NK-92 (cell line): ENCODE data around the gene ICE2.

Source experiments
- DNase-seq: peaks from one replicate; lab custom pipeline; 2025; ENCODE audit not compliant: unreplicated experiment; lab: John Stamatoyannopoulos, UW

The ICE2 gene

GRCh38 chr15:60507596-60508424 is 28.9 kb upstream of the ICE2 start:
- no peak for DNase-seq

DNA sequence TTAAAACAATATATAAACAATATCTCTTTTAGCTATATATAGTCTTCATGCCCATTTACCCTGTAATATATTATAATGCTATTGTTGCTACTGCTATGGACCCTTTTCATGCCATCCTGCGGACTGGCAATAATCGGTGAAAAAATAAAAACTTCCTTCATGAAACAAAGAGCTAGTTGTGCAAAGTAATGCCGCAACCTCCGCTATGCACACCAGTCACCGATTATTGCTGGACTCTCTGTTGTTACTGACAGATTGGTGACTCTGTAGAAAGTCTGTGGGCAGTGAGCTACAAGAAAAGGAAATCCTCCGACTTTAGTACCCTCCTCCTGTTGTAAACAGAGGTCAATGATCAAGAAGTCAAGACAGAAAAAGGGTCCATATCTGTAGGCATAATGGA is 17.9 kb upstream of the ICE2 start:
- DNase-seq, result no peak

DNA sequence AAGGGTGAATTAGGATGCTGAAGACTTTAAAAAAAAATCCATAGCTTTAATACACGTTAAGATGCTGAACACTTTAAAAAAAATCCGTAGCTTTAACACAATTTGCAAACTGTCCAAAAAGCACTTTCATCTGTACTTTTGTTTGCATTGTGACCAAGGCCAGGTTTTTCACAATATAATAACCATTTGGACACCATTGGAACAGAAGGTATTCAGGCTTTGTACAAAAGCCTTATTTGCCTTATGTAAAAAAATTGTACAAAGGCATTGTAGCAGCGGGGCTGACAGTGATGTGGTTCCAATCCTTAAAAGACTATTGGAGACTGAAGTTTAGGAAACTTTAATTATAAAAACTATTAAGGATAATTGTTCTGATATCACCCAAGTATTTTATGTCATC is 15.2 kb upstream of the ICE2 start:
- DNase-seq, result no peak

DNA sequence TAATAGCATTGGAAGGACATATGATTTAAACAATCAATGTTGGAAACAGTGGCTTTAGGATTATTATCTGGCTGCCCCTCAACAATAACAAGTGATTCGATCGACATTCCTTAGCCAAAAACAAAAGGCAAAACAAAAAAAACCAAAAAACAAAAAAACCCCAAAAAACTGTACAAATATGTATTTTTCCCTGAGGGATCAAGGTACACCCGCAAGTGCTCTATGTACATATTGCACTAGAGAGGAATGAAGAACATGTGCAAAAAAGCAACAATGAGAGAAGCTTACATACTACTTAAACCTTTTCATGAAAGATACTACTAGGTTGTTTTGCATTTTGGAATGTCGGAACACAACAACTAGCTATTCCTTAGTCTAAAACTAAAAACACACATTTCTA is 14.2 kb upstream of the ICE2 start:
- no peak for DNase-seq

- no peak for DNase-seq
Measured at GRCh38 chr15:60486742-60487141, 7.8 kb upstream of the ICE2 start.

DNA sequence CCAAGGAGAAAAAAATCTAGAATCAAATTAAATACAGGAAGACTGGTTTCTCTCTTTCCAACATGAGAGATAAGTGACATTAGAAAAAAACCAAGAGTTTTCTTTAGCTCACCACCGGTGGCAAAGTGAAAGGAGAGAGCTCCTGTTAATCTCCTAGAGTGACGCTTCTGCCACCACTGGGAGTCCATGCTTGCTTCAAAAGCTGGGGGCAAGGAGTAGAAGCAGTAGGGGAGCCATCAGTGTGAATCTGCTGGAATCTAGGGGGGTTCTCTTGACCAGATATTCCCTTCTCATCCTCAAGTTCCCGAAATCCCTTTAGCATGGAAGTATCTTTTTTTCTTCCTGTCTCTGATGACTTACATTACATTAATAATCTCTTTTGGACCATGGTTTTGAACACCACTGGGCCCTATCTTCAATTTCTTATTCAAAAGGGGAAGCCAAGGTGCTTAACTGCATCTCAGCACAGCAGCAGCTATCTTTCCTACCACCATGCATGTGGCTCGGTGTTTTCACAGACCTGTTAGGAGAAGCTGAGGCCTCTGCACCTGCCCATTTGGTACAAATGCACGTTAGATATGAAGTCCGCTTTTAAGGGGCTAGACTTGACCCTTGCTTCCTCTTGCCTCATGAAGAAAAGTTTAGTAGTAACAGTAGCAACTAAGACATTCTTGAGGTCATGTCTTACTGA is 6.6 kb upstream of the ICE2 start:
- no peak for DNase-seq

DNA sequence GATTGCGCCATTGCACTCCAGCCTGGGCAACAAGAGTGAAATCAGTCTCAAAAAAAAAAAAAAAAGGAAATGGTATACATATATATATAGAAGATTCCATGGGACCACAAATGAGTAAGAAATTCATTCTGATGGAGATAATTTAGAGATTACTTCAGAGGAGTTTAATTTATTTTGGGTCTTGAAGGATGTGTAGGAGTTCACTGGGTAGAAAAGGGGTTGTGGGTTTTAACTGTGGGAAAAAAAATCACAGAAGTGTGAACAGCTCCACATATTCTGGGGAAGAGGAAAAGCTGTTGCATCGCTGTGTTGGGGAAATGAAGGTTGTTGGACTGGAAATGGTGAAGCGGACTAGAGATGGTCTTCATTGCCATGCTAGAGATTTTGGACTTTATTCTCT is 4.1 kb upstream of the ICE2 start:
- no peak for DNase-seq

DNA sequence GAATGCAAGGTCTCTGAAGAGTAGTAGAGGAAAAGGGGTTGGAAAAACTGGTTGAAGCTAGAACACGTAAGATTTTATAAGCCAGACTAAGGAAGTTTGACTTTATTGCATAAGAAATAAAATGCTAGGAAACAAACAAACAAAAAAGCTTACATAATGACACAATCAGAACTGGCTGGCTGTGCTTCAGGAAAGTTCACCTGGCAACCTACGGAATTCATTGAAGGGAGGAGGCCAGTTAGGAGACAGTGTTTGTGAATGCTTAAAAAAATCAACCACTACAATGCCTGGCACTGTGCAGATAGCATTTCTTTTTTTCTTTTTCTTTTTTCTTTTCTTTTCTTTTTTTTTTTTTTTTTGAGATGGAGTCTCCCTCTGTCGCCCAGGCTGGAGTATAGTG is 1.9 kb upstream of the ICE2 start:
- DNase-seq, result no peak

DNA sequence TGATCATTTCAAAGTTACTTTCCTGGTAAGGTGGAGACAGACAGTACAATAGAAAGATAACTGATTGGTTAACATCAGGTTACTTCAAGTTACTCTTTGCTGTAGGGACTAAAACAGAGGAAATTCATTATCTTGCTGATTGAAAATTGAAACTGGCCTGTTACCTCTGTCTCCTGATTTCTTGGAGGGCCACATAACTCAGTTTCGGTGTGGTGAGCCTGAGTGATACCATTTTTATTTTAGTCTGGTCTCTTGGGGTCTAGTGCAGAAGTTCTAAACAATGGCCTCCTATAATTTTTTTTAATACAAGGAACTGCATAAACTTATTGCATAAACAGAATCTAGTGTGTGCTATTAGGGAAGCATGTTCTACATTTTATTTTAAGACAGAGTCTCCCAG is 1.2 kb upstream of the ICE2 start:
- no peak for DNase-seq

GRCh38 chr15:60479361-60480110 is 594 bp upstream of the ICE2 start:
- DNase-seq, result no peak

DNA sequence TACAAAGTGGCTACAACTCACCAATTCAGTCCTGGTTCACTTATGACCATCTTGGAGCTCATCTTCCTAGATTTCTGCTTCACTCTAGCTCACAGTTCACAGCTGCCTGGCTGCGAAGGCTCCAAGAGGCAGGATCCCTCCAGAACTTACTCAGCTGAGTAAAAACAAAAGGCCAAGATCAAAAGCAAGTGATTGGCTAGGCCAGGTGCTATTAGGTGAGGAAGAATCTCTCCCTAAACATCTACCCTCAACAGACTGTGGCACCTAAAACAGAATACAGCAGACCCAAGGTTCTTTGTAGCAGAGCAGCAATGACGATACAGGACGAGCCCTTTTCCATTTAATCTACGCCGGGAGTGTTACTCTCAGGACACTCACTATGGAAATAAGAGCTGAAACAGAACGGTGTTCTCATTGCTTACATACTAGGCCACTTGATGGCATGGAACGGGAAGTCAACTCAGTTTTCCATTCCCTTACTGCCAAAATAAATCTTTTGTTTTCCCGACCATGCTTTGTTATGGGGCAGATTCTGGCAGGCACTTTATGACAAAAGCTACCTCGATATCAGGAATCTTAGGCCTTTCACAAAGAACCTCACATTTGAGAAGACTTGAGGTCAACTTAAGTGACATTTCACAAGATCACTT is 901 bp downstream of the ICE2 start:
- DNase-seq, result no peak

- DNase-seq, result no peak
Measured at GRCh38 chr15:60477164-60477563, 1.8 kb downstream of the ICE2 start.

DNA sequence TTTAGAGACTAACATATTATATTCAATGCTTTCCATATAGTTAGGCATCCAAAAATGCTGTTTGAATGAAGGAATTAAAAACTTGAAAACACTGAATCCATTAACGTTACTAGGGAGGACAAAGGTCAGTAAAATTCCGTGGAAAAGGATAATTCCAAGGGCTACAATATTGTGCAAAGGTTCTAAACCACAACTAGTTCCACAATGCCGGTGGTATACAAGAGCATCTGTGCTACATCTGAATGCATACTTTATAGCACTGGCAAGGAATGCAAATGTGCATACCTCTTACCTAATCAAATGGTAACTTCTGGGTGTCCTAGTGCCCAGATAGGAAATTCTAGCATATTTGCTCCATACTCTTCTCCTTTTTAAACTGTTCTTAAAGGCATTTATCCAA is 2.2 kb downstream of the ICE2 start:
- DNase-seq, result no peak

DNA sequence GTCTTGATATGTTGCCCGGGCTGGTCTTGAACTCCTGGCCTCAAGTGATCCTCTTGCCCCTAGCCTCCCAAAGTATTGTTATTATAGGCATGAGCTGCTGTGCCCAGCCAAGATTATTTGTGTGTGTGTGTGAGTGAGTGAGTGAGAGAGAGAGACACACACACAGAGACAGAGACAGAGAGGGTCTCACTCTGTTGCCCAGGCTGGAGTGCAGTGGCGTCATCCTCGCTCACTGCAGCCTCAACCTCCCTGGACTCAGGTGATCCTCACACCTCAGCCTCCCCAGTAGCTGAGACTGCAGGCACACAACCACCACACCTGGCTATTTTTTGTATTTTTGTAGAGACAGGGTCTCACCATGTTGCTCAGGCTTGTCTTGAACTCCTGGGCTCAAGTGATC is 5.8 kb downstream of the ICE2 start:
- no peak for DNase-seq

GRCh38 chr15:60471314-60471713 is 7.6 kb downstream of the ICE2 start:
- no peak for DNase-seq

- DNase-seq, result no peak
Measured at GRCh38 chr15:60469893-60470641, 8.9 kb downstream of the ICE2 start.

DNA sequence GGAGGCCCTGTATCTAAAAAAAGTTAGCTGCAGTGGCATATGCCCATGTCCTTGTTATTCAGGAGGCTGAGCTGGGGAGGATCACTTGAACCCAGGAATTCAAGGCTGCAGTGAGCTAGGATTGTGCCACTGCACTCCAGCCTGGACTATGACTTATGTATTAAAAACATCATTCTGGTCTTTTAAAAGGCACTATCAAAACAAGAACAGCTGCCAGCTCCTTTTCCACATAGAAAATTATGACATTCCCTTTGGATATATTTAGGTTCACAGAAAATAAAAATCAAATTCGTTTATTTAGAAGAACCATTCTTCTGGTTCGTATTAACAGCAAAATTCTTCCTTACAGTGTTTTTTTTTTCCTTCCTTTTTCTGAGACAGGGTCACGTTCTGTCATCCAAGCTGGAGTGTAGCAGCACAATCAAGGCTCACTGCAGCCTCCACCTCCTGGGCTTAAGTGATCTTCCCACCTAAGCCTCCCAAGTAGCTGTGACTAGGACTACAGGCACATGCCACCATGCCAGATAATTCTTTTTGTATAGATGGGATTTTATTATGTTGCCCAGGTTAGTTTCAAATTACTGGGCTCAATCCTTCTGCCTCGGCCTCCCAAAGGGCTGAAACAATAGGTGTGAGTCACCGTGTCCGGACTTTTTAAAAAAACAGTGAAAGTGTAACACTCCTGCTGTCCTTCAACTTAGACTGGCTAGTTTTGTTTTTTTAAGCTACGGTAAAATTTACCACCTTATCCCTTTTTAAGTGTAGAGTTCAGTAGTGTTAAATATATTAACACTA is 13.9 kb downstream of the ICE2 start:
- DNase-seq, result no peak

- DNase-seq, result no peak
Measured at GRCh38 chr15:60462027-60462426, 16.9 kb downstream of the ICE2 start.

DNA sequence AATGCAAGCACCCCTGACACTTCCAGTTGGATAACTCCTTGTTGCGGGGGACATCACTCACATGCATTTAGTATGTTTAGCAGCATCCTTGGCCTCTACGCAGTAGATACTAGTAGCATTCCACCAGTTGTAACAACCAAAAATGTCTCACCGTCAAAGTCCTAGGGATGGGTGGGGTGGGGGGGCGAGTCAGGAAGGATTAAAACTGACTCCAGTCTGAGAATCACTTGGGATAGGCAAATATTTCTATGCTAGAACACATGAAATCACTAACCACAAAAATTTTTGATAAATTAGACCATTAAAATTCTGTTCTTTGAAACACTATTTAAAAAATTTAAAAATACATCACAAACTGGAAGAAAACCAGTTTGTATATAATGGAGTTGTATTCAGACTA is 18.0 kb downstream of the ICE2 start:
- DNase-seq, result no peak

DNA sequence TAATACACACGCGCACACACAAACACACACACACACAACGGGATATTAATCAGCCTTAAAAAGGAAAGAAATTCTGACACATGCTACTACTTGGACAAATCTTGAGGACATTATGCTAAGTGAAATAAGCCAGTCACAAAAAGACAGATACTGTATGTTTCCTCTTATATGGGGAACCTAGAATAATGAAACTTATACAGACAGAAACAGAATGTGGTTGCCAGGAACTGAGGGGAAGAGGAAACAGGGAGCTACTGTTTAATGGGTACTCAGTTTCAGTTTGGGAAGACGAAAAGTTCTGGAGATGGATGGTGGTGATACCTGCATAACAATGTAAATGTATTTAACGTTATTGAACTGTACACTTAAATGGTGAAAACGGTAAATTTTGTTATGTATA is 20.2 kb downstream of the ICE2 start:
- DNase-seq, result no peak
